K562 (cell line): Measurements from ENCODE around the gene UBE2S. TPM values are rescaled to one million over a fixed set of nuclear protein-coding genes. Genes with fewer than 3 reads are reported as not detected.

ENCODE experiments used
- ATAC-seq: fragments of 200-7000 bp; cut with Tn5 transposase; 3 replicates; pipeline ENCODE4 v1.9.1; 2020; ENCODE audit warnings: moderate library complexity
- BruUV-seq: library from RNA; stranded (reverse); fragments of 400-500 nt; replicated peaks from 2 replicates; lab custom pipeline; 2021; lab: Mats Ljungman, UMichigan
- CTCF ChIA-PET: fragments of 300-600 bp; formaldehyde crosslinking; extraction: SDS; loops from one replicate; lab custom pipeline; 2021; ENCODE audit warnings: low intra/inter-chr PET ratio; lab: Yijun Ruan, JAX
- POLR2A ChIA-PET: fragments of 300-600, 350-650 bp; sonication (Branson Sonifier 250); formaldehyde crosslinking; extraction: SDS; loops from one replicate; lab custom pipeline; 2021; ENCODE audit warnings: antibody characterized with exemption, inconsistent platforms; lab: Yijun Ruan, JAX
- DNase-seq, 4 experiments: peaks; one replicate each; pipeline versions ENCODE4 v3.0.0 to v3.0.0-alpha.2; 2011 to 2018; ENCODE audit warnings: low spot score in 3 of 4, mixed read lengths in 3 of 4; ENCODE audit errors: extremely low read depth in 1 of 4
- FAIRE-seq: peaks from 2 replicates; lab custom pipeline; 2011; peaks lifted over from hg19 to GRCh38; lab: Jason Lieb, UNC
- H2AFZ ChIP-seq: 2 replicates; pipeline ENCODE4 v1.6.0; 2011; ENCODE audit warnings: low read depth, low read length, control low read depth, inconsistent platforms
- H3K27ac ChIP-seq: fragments of 200-600 bp; 3 replicates; pipeline ENCODE4 v1.8.0; 2011; ENCODE audit warnings: low read depth, mild to moderate bottlenecking, control low read depth, inconsistent platforms, low read length, moderate library complexity, mixed read lengths; ENCODE audit errors: extremely low read depth
- H3K27me3 ChIP-seq, 2 experiments: fragments of 300-600 bp in 1 of 2; 2 replicates in 1 of 2; 3 replicates in 1 of 2; pipeline versions ENCODE4 v1.6.0 to v1.8.0; 2011; ENCODE audit warnings: inconsistent platforms in 2 of 2, low read length in 2 of 2, mild to moderate bottlenecking in 1 of 2, mixed read lengths in 1 of 2, moderate library complexity in 1 of 2; ENCODE audit not compliant: control insufficient read depth in 2 of 2, insufficient read depth in 2 of 2
- H3K36me3 ChIP-seq: fragments of 300-600 bp; 3 replicates; pipeline ENCODE4 v1.8.0; 2011; ENCODE audit warnings: mild to moderate bottlenecking, low read length, inconsistent platforms; ENCODE audit not compliant: control insufficient read depth, insufficient read depth
- H3K4me1 ChIP-seq, 2 experiments: fragments of 200-600 bp in 1 of 2; replicated peaks in 1 of 2; 2 replicates in 1 of 2; 3 replicates in 1 of 2; pipeline versions ENCODE4 v1.5.1 to v1.8.0; 2011; ENCODE audit warnings: inconsistent platforms in 2 of 2, low read length in 2 of 2, mild to moderate bottlenecking in 1 of 2, mixed read lengths in 1 of 2, moderate library complexity in 1 of 2; ENCODE audit not compliant: control insufficient read depth in 2 of 2, insufficient read depth in 2 of 2
- H3K4me2 ChIP-seq: 2 replicates; pipeline ENCODE4 v1.6.1; 2011; ENCODE audit warnings: low read length, control low read depth, inconsistent platforms, mixed read lengths; ENCODE audit not compliant: insufficient read depth
- H3K4me3 ChIP-seq: fragments of 200-600 bp; sonication (generic), shearing (Covaris generic); 2 replicates; pipeline ENCODE4 v1.5.1; 2016; ENCODE audit warnings: control low read depth, inconsistent platforms
- H3K79me2 ChIP-seq: fragments of 200-600 bp; 3 replicates; pipeline ENCODE4 v1.8.0; 2011; ENCODE audit warnings: low read length, inconsistent platforms; ENCODE audit not compliant: control insufficient read depth, insufficient read depth
- H3K9ac ChIP-seq, 2 experiments: 2 replicates each; pipeline versions ENCODE4 v1.6.0 to v1.6.1; 2011; ENCODE audit warnings: low read depth in 2 of 2, low read length in 2 of 2, control low read depth in 1 of 2, inconsistent platforms in 1 of 2, mild to moderate bottlenecking in 1 of 2, mixed read lengths in 1 of 2; ENCODE audit not compliant: insufficient read depth in 1 of 2
- H3K9me1 ChIP-seq: one replicate; pipeline ENCODE4 v1.6.0; 2011; ENCODE audit warnings: inconsistent platforms, mild to moderate bottlenecking, low read length, moderate library complexity; ENCODE audit not compliant: control insufficient read depth, insufficient read depth
- H3K9me3 ChIP-seq: replicated peaks from 2 replicates; pipeline ENCODE4 v1.5.1; 2011; ENCODE audit warnings: low read depth, low read length, inconsistent platforms; ENCODE audit not compliant: control insufficient read depth, insufficient read depth
- H4K20me1 ChIP-seq: replicated peaks from 2 replicates; pipeline ENCODE4 v1.6.1; 2011; ENCODE audit warnings: low read length, inconsistent platforms, mixed read lengths; ENCODE audit not compliant: control insufficient read depth, insufficient read depth
- BCL6 ChIP-seq: fragments of 250-450 bp; sonication (Bioruptor Pico); IDR thresholded peaks from 2 replicates; pipeline ENCODE4 v1.4.0; 2020
- CREBBP ChIP-seq: IDR thresholded peaks from one replicate; pipeline ENCODE4 v1.6.1; 2012; ENCODE audit warnings: low read depth, mild to moderate bottlenecking, control low read depth, inconsistent platforms, low read length
- MEF2D ChIP-seq: conservative IDR thresholded peaks from 2 replicates; pipeline ENCODE4 v1.6.1; 2016; ENCODE audit warnings: low read depth, missing genetic modification characterization, missing compliant biosample characterization
- POLR2A ChIP-seq: fragments of 450-650 bp; conservative IDR thresholded peaks from 2 replicates; pipeline ENCODE4 v1.6.1; 2016
- PTTG1 ChIP-seq: fragments of 450-650 bp; IDR thresholded peaks from 2 replicates; pipeline ENCODE4 v1.6.1; 2016; ENCODE audit warnings: low read depth, mild to moderate bottlenecking, missing genetic modification characterization, missing compliant biosample characterization
- THRAP3 ChIP-seq: fragments of 450-650 bp; IDR thresholded peaks from 2 replicates; pipeline ENCODE4 v1.6.1; 2016; ENCODE audit warnings: mild to moderate bottlenecking, inconsistent platforms, borderline replicate concordance
- ZKSCAN3 ChIP-seq: fragments of 250-450 bp; sonication (Bioruptor Pico); IDR thresholded peaks from 2 replicates; pipeline ENCODE4 v1.4.0; 2020
- ZNF431 ChIP-seq: sonication (generic); formaldehyde crosslinking; IDR thresholded peaks from 2 replicates; pipeline ENCODE4 v1.8.0; 2022; ENCODE audit warnings: mild to moderate bottlenecking, missing genetic modification reagents
- WGBS: fragments of 100-300 bp; shearing (Covaris generic); methylation state at CpG from one replicate; pipeline ENCODE4 v1.1.6; 2016; ENCODE audit warnings: low coverage, mixed read lengths; ENCODE audit not compliant: insufficient coverage; ENCODE audit errors: missing lambda C conversion rate; 5-methylcytosine and 5-hydroxymethylcytosine counted together
- in situ Hi-C: fragments of 300-500 bp; cut with MboI; formaldehyde crosslinking; loops from 4 replicates; pipeline ENCODE4 v1.15.0; 2018; ENCODE audit warnings: inconsistent platforms, mixed read lengths
- intact Hi-C: fragments of 100-400 bp; cut with micrococcal nuclease; formaldehyde crosslinking; loops from 2 replicates; pipeline ENCODE4 v1.14.2; 2022
- polyA plus RNA-seq, 8 experiments: library from polyadenylated mRNA; depleted of rRNA in 4 of 8; stranded (reverse) in 5 of 8; unstranded in 3 of 8; fragments of >200 nt; fragmentation: Nextera tagmentation in 2 of 8; fragmentation: Illumina TruSeq in 1 of 8; extraction: Ambion mirVana in 2 of 8; extraction: Trizol in 1 of 8; gene quantifications; 2 replicates each; pipeline versions ENCODE4 v1.2.1 to v1.2.3, GENCODE V29; 2011 to 2014; ENCODE audit warnings: inconsistent platforms in 1 of 8, missing spikeins in 1 of 8
- total RNA-seq, 7 experiments: library from RNA; depleted of rRNA in 6 of 7; stranded (reverse); fragments of >200 nt in 6 of 7; fragmentation: Illumina TruSeq in 2 of 7; extraction: Trizol in 2 of 7; gene quantifications; 2 replicates each; pipeline versions ENCODE4 v1.2.1 to v1.2.3, GENCODE V29; 2011 to 2021; ENCODE audit warnings: low replicate concordance in 1 of 7
- TF ChIP-seq, protein P1 (sequence below): sonication (generic); formaldehyde crosslinking; IDR thresholded peaks from 2 replicates; pipeline ENCODE4 v1.9.0; 2022; ENCODE audit warnings: mild to moderate bottlenecking, missing genetic modification reagents
- TF ChIP-seq, protein P2 (sequence below): fragments of 150-350 bp; conservative IDR thresholded peaks from 2 replicates; pipeline ENCODE4 v1.6.1; 2014; ENCODE audit warnings: low read length
- TF ChIP-seq, protein P3 (sequence below), 2 experiments: IDR thresholded peaks; 2 replicates each; pipeline ENCODE4 v1.6.1; 2011; ENCODE audit warnings: borderline replicate concordance in 1 of 2, control low read depth in 1 of 2, low read depth in 1 of 2, low read length in 1 of 2, mild to moderate bottlenecking in 1 of 2, mixed read lengths in 1 of 2, moderate library complexity in 1 of 2; ENCODE audit not compliant: insufficient read depth in 1 of 2, insufficient read length in 1 of 2, poor library complexity in 1 of 2, severe bottlenecking in 1 of 2; ENCODE audit errors: extremely low read depth in 1 of 2
- TF ChIP-seq, protein P4 (sequence below): fragments of 450-650 bp; conservative IDR thresholded peaks from 2 replicates; pipeline ENCODE4 v1.6.1; 2016; ENCODE audit warnings: missing genetic modification characterization, low read depth, mild to moderate bottlenecking, control low read depth, missing compliant biosample characterization

The UBE2S gene
- total and polyA plus RNA-seq, 9 of the 15 experiments (the other 6 are each of a cell fraction or from before 2014, with no cell fraction given): 1.5 to 1,305 (median 157) TPM

DNA sequence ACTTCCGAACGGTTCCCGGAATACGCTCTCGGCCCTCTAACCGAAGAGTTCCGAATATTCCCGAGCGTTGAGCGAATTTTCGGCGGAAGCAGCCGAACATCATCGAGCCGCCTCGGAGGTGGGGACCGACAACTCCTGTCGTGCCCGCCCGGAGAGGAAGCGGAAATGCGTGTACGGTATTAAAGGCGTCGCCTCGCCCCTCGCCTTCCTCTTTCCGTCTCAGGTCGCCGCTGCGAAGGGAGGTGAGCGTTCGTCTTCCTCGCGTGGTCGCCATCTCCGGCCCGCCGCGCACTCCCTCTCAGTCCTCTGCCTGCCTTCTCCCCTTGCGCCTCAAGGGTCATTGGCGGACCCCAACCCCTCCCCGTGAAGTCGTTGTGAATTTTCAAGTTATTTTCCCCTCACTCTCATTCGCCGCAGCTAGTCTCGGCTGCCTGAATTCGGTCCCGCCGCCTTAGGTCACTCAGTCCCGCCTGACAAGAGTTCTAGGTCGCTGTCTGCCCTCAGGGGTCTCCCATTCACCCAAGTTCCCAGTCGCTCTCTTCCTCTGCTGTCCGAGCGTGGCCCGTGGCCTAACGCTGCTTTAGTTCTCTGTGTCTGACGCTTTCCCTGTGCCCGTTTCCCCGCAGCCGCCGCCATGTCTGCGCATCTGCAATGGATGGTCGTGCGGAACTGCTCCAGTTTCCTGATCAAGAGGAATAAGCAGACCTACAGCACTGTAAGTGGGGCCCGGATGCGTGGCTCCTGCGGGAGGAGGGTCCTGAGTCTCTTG, 21.7 kb downstream of the UBE2S start, which contains the start of gene RPL28 (continued):
- TF ChIP-seq, protein P1, sequence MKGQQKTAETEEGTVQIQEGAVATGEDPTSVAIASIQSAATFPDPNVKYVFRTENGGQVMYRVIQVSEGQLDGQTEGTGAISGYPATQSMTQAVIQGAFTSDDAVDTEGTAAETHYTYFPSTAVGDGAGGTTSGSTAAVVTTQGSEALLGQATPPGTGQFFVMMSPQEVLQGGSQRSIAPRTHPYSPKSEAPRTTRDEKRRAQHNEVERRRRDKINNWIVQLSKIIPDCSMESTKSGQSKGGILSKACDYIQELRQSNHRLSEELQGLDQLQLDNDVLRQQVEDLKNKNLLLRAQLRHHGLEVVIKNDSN: no peak

DNA sequence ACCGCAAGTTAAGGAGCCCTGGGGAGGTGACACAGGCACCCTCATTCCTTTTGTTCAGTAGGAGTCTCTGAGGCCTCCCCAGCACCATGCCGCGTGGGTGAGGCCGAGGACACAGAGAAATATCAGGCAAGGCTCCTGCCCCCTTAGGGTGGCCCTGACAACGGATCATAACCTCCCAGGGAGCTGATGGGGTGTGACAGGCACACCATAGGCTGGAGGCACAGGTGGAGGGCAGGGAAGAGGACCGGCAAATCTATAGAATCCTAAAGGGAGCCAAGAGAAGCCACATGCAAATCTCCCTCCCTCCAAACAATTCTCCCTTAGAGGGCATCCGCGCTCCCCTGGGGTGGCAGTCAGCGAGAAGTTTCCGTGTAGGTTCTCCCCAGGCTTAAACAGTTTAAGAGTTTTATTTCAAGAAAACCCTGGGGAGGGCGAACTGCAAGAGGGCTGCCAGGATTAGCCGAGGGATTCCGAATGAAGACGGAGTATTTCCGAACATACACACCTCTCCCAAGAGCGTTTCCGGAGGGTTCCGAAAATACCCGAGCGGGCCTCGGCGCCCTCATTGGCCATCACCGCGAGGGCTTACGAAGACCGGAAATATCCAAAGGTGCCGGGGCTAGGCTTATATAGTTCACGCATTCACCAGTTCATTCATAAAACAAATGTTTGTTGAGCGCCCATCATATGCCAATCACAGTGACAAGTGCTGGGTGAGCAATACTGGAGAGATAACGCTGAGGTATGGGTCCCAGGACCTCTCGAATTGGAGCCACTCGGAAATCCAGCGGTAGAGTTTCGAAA, 22.5 kb downstream of the UBE2S start:
- peaks cover 41% of the 10 kb centered on the region for H4K20me1 ChIP-seq
- intact Hi-C loops: loop anchor here (2.0 to 5.0 kb wide), 3 partner anchors 67 to 168 kb away; no protein-coding TSS in a partner anchor
- peak overlapping the region; percentile 99 for H2AFZ ChIP-seq
- H3K27ac ChIP-seq: peak overlapping the region; percentile 97
- peaks cover 73% of the 10 kb centered on the region for H3K79me2 ChIP-seq
- FAIRE-seq (no peak), DNase-seq (peak; percentile 77 to 96 (median 85)), ATAC-seq (peak; percentile 87)
- peaks cover 16% of the 10 kb centered on the region for H3K9me1 ChIP-seq
- no peaks in the 10 kb centered on the region for H3K27me3 ChIP-seq
- POLR2A ChIA-PET: interaction anchor here (0.6 to 12.9 kb wide), 15 partner anchors 12 to 250 kb away, joined by 3 to 195 read pairs (median 3); partner anchors contain the start of genes HSPBP1, KMT5C and UBE2S
- peaks cover 42% of the 10 kb centered on the region for H3K36me3 ChIP-seq
- in situ Hi-C loops: no loop called here
- 2% methylated on average over 33 of the region's 34 CpGs for whole genome bisulfite sequencing
- TSS peak; percentile 68 for BruUV-seq
- H3K4me2 ChIP-seq: peak overlapping the region; percentile 94
- peak overlapping the region; percentile 77 for H3K4me3 ChIP-seq
- H3K9ac ChIP-seq: peak overlapping the region; percentile 94 to 97
- CTCF ChIA-PET: no interaction called here
- no peaks in the 10 kb centered on the region; the same call in 1 of the 2 replicates for H3K9me3 ChIP-seq
- H3K4me1 ChIP-seq: peaks cover 47 to 61% of the 10 kb centered on the region in 2 experiments
- TF ChIP-seq, protein P2, sequence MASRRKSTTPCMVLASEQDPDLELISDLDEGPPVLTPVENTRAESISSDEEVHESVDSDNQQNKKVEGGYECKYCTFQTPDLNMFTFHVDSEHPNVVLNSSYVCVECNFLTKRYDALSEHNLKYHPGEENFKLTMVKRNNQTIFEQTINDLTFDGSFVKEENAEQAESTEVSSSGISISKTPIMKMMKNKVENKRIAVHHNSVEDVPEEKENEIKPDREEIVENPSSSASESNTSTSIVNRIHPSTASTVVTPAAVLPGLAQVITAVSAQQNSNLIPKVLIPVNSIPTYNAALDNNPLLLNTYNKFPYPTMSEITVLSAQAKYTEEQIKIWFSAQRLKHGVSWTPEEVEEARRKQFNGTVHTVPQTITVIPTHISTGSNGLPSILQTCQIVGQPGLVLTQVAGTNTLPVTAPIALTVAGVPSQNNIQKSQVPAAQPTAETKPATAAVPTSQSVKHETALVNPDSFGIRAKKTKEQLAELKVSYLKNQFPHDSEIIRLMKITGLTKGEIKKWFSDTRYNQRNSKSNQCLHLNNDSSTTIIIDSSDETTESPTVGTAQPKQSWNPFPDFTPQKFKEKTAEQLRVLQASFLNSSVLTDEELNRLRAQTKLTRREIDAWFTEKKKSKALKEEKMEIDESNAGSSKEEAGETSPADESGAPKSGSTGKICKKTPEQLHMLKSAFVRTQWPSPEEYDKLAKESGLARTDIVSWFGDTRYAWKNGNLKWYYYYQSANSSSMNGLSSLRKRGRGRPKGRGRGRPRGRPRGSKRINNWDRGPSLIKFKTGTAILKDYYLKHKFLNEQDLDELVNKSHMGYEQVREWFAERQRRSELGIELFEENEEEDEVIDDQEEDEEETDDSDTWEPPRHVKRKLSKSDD: no peak
- TF ChIP-seq BCL6 (CRISPR knock-in tag) (no peak), PTTG1 (tag) (no peak), THRAP3 (no peak), MEF2D (tag) (no peak), CREBBP (no peak), POLR2A (no peak), ZKSCAN3 (CRISPR knock-in tag) (no peak), ZNF431 (no peak)
- TF ChIP-seq, protein P3, sequence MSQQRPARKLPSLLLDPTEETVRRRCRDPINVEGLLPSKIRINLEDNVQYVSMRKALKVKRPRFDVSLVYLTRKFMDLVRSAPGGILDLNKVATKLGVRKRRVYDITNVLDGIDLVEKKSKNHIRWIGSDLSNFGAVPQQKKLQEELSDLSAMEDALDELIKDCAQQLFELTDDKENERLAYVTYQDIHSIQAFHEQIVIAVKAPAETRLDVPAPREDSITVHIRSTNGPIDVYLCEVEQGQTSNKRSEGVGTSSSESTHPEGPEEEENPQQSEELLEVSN (IDR thresholded peaks at IDR 0.05; ENCODE audit: borderline replicate concordance in 1 of 2, extremely low read depth in 1 of 2, insufficient read depth in 1 of 2, insufficient read length in 1 of 2, low read depth in 1 of 2, low read length in 1 of 2, poor library complexity in 1 of 2, severe bottlenecking in 1 of 2): peak; percentile 50
- TF ChIP-seq, protein P4, sequence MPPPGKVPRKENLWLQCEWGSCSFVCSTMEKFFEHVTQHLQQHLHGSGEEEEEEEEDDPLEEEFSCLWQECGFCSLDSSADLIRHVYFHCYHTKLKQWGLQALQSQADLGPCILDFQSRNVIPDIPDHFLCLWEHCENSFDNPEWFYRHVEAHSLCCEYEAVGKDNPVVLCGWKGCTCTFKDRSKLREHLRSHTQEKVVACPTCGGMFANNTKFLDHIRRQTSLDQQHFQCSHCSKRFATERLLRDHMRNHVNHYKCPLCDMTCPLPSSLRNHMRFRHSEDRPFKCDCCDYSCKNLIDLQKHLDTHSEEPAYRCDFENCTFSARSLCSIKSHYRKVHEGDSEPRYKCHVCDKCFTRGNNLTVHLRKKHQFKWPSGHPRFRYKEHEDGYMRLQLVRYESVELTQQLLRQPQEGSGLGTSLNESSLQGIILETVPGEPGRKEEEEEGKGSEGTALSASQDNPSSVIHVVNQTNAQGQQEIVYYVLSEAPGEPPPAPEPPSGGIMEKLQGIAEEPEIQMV (tag): no peak
